RWPE1 (cell line): ENCODE results near the gene BST1.
A peak's percentile ranks its signal among the peaks of the same experiment; 100 is the strongest.

Experiments used
- CTCF ChIA-PET: fragments of 350-600 bp; sonication (Branson Sonifier 250); formaldehyde crosslinking; extraction: SDS; loops from one replicate; lab custom pipeline; 2021; lab: Yijun Ruan, JAX
- POLR2A ChIA-PET: fragments of 400-600 bp; formaldehyde crosslinking; extraction: SDS; loops from one replicate; lab custom pipeline; 2020; ENCODE audit warnings: antibody characterized with exemption; ENCODE audit not compliant: low non-redundant PET; lab: Yijun Ruan, JAX
- DNase-seq: peaks from one replicate; pipeline ENCODE4 v3.0.0; 2012; ENCODE audit warnings: low spot score
- H3K27ac ChIP-seq: fragments of 450-650 bp; 2 replicates; pipeline ENCODE4 v1.5.1; 2017
- TF ChIP-seq, protein P1 (sequence below): fragments of 450-650 bp; conservative IDR thresholded peaks from 2 replicates; pipeline ENCODE4 v1.5.1; 2017; ENCODE audit warnings: low read depth, mild to moderate bottlenecking

The BST1 gene

DNA sequence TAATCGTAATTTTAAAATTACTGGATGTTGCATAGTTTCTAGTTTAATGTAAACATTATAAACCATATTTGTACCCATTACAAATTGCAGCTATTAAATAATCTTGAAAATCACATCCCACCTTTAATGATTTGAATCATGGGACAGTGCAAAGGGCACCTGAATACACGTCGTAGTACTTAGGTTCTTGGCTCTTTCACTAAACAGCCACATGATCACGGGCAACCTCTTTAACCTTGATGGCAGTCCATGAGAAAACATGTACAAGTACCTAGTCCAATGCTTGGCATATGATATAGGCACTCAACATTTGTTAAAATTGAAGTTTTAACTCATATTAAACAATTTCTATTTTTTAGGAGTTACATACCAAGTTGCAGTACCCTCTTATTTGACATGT is 35.9 kb upstream of the BST1 start:
- no peak for DNase-seq
- TF ChIP-seq, protein P1, sequence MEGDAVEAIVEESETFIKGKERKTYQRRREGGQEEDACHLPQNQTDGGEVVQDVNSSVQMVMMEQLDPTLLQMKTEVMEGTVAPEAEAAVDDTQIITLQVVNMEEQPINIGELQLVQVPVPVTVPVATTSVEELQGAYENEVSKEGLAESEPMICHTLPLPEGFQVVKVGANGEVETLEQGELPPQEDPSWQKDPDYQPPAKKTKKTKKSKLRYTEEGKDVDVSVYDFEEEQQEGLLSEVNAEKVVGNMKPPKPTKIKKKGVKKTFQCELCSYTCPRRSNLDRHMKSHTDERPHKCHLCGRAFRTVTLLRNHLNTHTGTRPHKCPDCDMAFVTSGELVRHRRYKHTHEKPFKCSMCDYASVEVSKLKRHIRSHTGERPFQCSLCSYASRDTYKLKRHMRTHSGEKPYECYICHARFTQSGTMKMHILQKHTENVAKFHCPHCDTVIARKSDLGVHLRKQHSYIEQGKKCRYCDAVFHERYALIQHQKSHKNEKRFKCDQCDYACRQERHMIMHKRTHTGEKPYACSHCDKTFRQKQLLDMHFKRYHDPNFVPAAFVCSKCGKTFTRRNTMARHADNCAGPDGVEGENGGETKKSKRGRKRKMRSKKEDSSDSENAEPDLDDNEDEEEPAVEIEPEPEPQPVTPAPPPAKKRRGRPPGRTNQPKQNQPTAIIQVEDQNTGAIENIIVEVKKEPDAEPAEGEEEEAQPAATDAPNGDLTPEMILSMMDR, result no peak
- no peak overlapping the region for H3K27ac ChIP-seq
- POLR2A ChIA-PET, result no interaction called here
- CTCF ChIA-PET, result no interaction called here

DNA sequence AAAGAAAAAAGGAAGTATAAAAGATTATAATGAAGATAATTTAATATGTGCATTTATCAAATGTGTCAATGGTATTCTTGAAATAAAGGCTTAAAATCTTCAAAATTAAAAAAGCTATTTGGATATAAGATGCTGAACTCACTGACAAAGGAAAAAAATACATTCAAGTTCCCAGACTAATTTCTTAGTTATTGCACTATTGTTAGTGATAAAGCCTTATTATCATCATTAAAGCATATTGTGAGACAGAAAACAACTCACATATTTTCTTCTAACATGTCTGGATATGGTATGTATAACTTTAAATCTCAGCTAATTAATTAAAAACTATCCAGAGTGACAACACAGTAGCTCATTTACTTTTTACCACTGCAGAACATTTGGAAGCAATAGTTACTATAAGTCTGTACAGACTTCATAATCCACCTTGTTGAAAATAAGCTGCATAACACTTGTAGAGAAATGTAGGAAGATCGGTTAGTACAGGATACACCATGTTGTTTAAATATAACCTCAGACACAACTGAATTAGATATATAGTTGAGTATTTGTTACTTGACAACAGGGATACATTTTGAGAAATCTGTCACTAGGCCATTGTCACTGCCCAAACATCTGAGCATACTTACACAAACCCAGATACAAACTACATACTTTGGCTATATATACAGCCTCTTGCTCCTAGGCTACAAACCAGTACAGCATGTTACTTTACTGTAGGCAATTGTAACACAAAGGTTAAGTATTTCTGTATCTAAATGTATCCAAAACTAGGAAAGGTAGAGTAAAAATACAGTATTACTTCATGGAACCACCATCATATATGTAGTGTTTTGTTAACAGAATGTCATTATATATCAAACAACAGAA is 34.1 kb upstream of the BST1 start:
- ChIA-PET CTCF (no interaction called here), POLR2A (no interaction called here)
- no peak for DNase-seq
- TF ChIP-seq, protein P1, result no peak
- H3K27ac ChIP-seq, result no peak overlapping the region

DNA sequence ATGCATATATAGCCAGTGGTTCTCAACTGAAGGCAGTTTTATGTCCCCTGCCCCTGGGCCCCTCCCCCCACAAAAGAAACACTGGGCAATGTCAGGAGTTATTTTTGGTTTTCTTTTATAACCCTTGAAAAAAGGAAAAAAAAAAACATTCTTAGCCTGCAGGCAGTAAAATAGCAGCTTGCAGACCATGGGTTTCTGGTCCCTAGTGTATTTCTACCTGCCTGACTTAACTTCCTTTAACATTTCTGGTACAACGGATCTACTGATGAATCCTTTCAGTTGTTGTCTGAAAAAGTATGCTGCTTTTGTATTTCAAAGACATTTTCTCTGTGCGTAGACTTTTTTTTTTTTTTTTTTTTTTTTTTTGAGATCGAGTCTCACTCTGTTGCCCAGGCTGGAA is 32.3 kb upstream of the BST1 start:
- ChIA-PET CTCF (no interaction called here), POLR2A (no interaction called here)
- DNase-seq, result no peak
- peak overlapping the region; percentile 31; the same call in 1 of the 2 replicates for H3K27ac ChIP-seq
- TF ChIP-seq, protein P1, result no peak

DNA sequence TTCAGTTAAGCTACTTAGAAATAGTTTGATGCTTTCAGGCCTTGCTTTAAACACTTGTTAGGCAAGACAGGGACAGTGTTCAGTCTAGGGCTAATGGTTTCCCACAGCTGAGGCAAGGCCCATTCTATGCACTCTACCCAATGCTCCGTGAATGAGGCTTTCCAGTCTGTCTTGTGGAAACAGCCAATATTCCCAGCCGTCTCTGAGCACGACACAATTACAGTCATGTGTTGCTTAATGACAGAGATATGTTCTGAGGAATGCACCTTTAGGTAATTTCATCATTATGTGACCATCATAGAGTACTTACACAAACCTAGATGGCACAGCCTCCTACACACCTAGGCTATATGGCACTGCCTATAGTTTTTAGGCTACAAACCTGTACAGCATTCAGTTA is 30.8 kb upstream of the BST1 start:
- TF ChIP-seq, protein P1, result no peak
- H3K27ac ChIP-seq, result no peak overlapping the region
- CTCF ChIA-PET, result interaction anchor here (0.7 kb wide), 1 partner anchor 257 kb away, joined by 3 read pairs; no protein-coding TSS in a partner anchor
- no peak for DNase-seq
- POLR2A ChIA-PET, result no interaction called here

DNA sequence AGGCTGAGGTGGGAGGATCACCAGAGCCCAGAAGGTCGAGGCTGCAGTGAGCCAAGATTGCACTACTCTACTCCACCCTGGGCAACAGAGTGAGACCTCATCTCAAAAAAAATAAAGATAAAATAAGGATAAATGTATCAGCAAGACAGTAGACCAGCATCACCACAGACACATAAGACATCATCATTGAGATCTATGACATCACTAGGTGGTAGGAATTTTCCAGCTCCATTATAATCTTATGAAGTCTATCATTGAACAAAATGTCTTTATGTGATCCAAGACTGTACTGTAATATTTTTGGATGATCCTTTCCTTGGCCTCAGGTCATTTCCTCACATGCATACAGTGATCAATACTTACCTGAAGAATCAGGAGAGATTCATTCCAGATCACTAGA is 29.5 kb upstream of the BST1 start:
- POLR2A ChIA-PET, result no interaction called here
- TF ChIP-seq, protein P1, result no peak
- CTCF ChIA-PET, result interaction anchor here (0.5 kb wide), 1 partner anchor 68 kb away, joined by 3 read pairs; no protein-coding TSS in a partner anchor
- no peak for DNase-seq
- H3K27ac ChIP-seq, result no peak overlapping the region

DNA sequence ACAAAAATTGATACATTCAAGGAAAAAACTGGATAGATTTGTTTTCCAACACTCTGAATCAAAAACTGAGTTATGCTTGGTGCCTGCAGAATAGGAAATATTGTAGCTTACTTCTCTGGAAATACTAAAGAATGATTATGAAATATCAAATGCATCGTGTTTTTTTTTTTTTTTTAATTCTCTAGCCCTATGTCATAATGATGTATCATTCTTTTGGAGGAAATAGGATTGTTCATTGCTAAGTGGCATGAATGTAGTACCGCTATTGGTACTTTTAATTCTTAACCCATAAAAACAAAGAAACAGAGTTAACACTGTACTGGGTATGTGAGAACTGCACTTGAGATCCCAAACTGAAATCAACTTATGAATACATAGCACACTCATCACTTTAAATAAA is 28.8 kb upstream of the BST1 start:
- TF ChIP-seq, protein P1, result no peak
- no peak for DNase-seq
- no peak overlapping the region for H3K27ac ChIP-seq
- CTCF ChIA-PET, result interaction anchor here (0.5 kb wide), 1 partner anchor 69 kb away, joined by 3 read pairs; no protein-coding TSS in a partner anchor
- POLR2A ChIA-PET, result no interaction called here
